HUES48 (cell line): ENCODE results near the gene SPOP.
"Not testable (repeated sequence)": the region's sequence is repeated elsewhere in the genome, so short reads cannot be mapped to it uniquely, and the experiment has no call there.

Source experiments
- H3K27ac ChIP-seq: one replicate; pipeline ENCODE4 v1.7.0; 2013; ENCODE audit warnings: low read depth, low read length, inconsistent platforms
- H3K27me3 ChIP-seq: 2 replicates; pipeline ENCODE4 v1.6.1; 2013; ENCODE audit warnings: mild to moderate bottlenecking, low read length; ENCODE audit not compliant: control insufficient read depth, insufficient read depth
- H3K36me3 ChIP-seq: 2 replicates; pipeline ENCODE4 v1.6.1; 2013; ENCODE audit warnings: low read length; ENCODE audit not compliant: control insufficient read depth, insufficient read depth
- H3K4me1 ChIP-seq: 2 replicates; pipeline ENCODE4 v1.6.1; 2013; ENCODE audit warnings: mild to moderate bottlenecking, low read length; ENCODE audit not compliant: control insufficient read depth, insufficient read depth
- H3K4me3 ChIP-seq: 2 replicates; pipeline ENCODE4 v1.5.1; 2013; ENCODE audit warnings: mild to moderate bottlenecking, low read depth, low read length
- H3K9ac ChIP-seq: 2 replicates; pipeline ENCODE4 v1.6.1; 2013; ENCODE audit warnings: mild to moderate bottlenecking, low read depth, low read length, moderate library complexity
- H3K9me3 ChIP-seq: 2 replicates; pipeline ENCODE4 v1.6.1; 2013; ENCODE audit warnings: low read length; ENCODE audit not compliant: control insufficient read depth, insufficient read depth

Gene SPOP

DNA sequence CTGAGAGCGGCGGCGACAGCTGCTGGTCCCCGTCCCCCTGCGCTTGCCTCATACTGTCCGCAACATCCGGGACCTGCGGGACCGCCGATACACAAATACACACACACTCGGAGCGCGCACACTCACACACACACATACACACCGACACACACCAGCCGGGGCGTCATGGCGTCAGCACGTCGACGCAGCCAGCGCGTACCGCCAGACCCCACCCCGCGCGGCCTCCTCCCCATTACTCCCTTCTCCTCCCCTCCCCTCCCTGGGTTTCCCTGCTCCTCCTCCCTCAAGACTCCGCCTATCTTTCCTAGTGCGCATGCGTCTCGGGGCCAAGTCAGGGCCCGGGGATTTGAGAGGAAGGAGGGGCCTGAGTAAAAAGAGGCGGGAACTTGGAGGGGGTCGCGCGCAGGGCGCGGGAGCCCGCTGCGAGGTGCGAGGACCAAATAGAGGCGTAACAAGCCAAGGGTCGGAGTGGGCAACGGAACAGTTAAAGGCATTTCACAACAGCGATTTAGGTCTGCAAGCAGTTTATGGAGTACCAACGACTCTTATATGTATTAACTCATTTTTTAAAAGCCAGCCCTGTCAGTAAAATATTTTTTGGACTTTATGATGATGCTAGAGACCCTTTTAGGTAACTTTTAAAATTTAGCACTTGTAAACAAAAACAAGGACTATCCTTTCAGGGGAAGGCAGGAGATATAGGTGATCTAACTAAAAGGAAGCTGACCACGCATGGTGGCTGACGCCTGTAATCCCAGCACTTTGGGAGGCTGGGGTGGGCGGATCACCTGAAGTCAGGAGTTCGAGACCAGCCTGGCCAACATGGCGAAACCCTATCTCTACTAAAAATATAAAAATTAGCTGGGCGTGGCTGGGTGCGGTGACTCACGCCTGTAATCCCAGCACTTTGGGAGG is at the start of gene SPOP:
Gene SPOP (minus strand): TSS at position 165 of the 915 bp plus-strand sequence. CDS start 55,287 bp downstream, outside the sequence.
- H3K36me3 ChIP-seq: peaks cover 7% of the 10 kb centered on the region
- no peaks in the 10 kb centered on the region for H3K27me3 ChIP-seq
- H3K27ac ChIP-seq: peak within 1 kb of the TSS; percentile 95

GRCh38 chr17:49727380-49727779 is 49.5 kb upstream of the SPOP start:
- no peak overlapping the region for H3K27ac ChIP-seq
- no peaks in the 10 kb centered on the region for H3K27me3 ChIP-seq
- no peak overlapping the region for H3K4me3 ChIP-seq
- no peaks in the 10 kb centered on the region for H3K9me3 ChIP-seq
- no peaks in the 10 kb centered on the region for H3K4me1 ChIP-seq
- H3K36me3 ChIP-seq: peaks cover 4% of the 10 kb centered on the region; the same call in 1 of the 2 replicates
- H3K9ac ChIP-seq: no peak overlapping the region

More for the DNA sequence above, at the start of gene SPOP:
- Histone ChIP-seq H3K4me1 (peaks cover 12% of the 10 kb centered on the region; the same call in 1 of the 2 replicates), H3K9ac (peak within 1 kb of the TSS; percentile 61), H3K4me3 (peak within 1 kb of the TSS; percentile 88), H3K9me3 (peaks cover 4% of the 10 kb centered on the region; the same call in 1 of the 2 replicates)

DNA sequence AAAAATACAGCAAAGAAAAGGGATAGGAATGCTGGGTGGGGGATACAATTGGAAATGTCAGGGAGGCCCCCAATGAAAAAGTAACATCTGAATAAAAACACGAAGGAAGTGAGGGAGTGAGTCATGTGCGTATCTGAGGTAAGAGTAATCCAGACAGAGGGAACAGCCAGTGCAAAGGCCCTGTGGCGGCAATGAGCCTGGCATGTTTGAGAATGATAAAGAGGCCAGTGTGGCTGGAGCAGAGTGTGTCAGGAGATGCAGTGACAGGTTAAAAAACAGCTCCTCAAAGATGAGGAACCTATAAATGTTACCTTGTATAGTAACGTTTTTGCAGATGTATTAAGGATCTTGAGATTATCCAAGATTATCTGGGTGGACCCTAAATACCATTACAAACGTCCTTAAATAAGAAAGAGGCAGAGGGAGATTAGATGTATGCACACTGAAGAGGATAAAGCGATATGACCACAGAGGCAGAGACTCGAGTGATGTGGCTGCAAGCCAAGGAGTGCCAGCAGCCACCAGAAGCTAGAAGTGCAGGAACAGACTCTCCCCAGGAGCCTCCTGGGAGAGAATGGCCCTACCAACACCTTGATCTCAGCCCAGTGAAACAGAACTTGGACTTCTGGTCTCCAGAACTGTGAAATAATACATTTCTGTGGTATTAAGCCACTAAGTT is 47.7 kb upstream of the SPOP start:
- Histone ChIP-seq H3K9ac (no peak overlapping the region), H3K4me1 (no peaks in the 10 kb centered on the region), H3K27me3 (no peaks in the 10 kb centered on the region), H3K4me3 (no peak overlapping the region), H3K27ac (no peak overlapping the region), H3K36me3 (peaks cover 17% of the 10 kb centered on the region), H3K9me3 (no peaks in the 10 kb centered on the region)

DNA sequence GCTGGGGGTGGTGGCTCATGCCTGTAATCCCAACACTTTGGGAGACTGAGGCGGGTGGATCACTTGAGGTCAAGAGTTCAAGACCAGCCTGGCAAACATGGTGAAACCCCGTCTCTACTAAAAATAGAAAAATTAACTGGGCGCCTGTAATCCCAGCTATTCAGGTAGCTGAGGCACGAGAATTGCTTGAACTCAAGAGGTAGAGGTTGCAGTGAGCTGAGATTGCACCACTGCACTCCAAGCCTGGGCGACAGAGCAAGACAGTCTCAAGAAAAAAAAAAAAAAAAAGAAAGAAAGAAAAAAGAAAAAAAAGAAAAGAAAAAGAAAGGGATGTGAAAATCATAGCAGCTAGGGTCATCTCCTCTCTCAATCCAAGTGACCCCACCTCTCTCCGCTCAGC is 46.7 kb upstream of the SPOP start:
- not testable (repeated sequence) for H3K9ac ChIP-seq, H3K4me3 ChIP-seq, H3K4me1 ChIP-seq, H3K27ac ChIP-seq, H3K9me3 ChIP-seq, H3K27me3 ChIP-seq
- H3K36me3 ChIP-seq: peaks cover 26% of the 10 kb centered on the region

DNA sequence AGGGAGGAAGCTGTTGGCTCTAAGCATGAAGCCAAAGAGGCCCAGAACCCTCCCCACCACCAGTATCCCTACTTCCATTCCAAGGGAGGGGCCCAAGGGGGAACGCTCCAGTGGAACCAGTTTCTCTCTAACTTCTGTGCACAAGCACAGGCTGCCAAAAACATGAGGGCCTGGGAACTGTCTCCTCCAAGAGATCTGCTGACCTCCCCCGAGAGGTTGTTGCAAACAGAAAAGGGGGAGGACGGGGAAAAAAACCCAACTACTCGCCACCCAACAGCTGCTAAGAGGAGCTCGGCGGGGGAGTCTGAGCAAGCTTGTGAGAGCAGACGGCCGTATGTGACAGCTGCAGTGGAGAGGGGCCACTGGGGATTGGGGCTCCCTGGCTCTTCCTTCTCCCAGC is 45.5 kb upstream of the SPOP start:
- no peaks in the 10 kb centered on the region for H3K4me1 ChIP-seq
- H3K36me3 ChIP-seq: peaks cover 31% of the 10 kb centered on the region
- H3K27ac ChIP-seq: no peak overlapping the region
- no peak overlapping the region for H3K9ac ChIP-seq
- H3K9me3 ChIP-seq: no peaks in the 10 kb centered on the region
- no peaks in the 10 kb centered on the region for H3K27me3 ChIP-seq
- H3K4me3 ChIP-seq: no peak overlapping the region

GRCh38 chr17:49722066-49722465 is 44.2 kb upstream of the SPOP start:
- no peak overlapping the region for H3K4me3 ChIP-seq
- H3K27ac ChIP-seq: no peak overlapping the region
- no peaks in the 10 kb centered on the region for H3K27me3 ChIP-seq
- H3K9me3 ChIP-seq: no peaks in the 10 kb centered on the region
- H3K36me3 ChIP-seq: peaks cover 43% of the 10 kb centered on the region
- no peaks in the 10 kb centered on the region for H3K4me1 ChIP-seq
- no peak overlapping the region for H3K9ac ChIP-seq

DNA sequence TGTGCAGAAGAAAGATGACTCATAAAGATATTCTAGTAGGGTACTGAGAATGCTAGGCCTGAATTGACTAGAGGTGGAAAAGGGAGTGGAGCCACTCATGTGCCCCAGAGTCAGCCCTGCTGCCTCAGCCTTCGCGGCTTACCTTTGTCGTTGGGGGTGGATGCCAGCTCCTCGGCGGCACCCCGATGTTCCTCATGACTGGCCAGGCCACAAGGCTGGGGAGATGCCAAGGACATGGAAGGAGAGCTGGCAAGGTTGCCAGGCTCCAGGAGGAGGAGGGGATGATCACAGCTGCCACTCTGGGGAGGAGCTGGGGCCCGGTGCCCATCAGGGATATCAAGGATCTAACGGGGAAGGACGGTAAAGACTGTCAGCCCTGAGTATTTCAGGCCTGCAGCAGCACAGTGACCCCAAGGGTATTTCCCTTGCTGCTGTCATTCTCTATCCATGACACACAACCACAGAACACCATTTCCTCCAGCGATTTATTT is 39.5 kb upstream of the SPOP start:
- Histone ChIP-seq H3K36me3 (peaks cover 78% of the 10 kb centered on the region), H3K4me3 (no peak overlapping the region), H3K27me3 (no peaks in the 10 kb centered on the region), H3K4me1 (no peaks in the 10 kb centered on the region), H3K9ac (no peak overlapping the region), H3K9me3 (no peaks in the 10 kb centered on the region), H3K27ac (no peak overlapping the region)

DNA sequence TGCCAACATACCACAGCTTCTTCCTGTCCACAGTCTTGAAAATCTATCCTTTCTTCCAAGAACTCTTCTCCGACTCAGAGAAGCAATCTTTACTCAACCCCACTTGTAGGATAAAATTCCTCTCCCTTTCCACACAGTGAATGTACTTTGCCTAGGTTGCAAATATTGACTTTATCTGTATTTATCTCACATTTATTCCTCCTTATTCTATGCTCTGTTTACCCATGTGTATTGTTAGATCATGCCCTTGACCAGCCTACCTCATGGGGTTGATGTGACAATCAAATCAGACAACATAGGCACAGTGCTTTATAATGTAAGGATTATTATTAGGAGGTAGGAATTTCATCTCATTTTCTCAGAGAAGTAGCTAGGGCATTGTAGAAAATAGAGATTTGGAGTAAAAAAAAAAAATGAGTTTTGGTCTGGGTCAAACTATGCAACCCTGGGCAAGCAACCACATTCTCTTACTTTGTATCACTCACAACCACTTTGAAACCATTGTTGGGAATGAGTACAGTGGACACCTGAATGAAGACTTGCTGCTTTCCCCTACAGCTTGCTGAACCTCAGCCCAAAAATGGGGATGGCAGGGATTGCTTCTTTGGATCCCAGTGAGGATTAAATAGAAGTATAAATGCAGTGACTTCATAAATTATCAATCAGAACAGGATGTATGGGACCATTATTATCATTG is 38.9 kb upstream of the SPOP start:
- Histone ChIP-seq H3K36me3 (peaks cover 76% of the 10 kb centered on the region), H3K9me3 (no peaks in the 10 kb centered on the region), H3K4me3 (no peak overlapping the region), H3K9ac (no peak overlapping the region), H3K27me3 (no peaks in the 10 kb centered on the region), H3K27ac (no peak overlapping the region), H3K4me1 (no peaks in the 10 kb centered on the region)

DNA sequence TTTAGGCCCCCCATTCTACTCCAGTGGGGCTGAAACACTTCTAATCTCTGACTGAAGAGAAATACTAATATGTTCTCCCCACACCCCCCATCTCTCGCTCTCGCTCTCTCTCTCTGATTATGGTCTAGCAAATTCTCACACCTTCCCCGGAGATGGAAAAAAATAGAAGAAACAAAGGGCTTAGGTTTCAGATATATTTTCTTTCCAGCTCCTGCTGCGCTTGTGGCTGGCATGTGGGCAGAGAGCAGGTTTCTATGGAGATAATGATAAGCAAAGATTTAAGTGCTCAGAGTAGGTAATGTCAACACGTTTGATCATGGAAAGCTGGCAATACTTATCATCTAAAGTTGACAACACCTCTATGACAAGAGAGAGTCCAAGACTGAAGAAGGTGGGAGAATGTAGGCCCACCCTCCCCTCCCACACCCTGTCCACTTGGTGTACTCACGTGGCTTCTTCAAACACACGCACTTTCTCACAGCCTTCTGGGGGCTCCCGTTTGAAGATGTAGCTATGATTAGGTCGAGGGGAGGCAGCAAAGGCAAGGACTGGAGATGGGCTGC is 37.9 kb upstream of the SPOP start:
- Histone ChIP-seq H3K4me1 (no peaks in the 10 kb centered on the region), H3K9me3 (no peaks in the 10 kb centered on the region), H3K9ac (no peak overlapping the region), H3K4me3 (no peak overlapping the region), H3K36me3 (peaks cover 72% of the 10 kb centered on the region), H3K27ac (no peak overlapping the region), H3K27me3 (no peaks in the 10 kb centered on the region)

- H3K4me1 ChIP-seq: no peaks in the 10 kb centered on the region
- peaks cover 69% of the 10 kb centered on the region for H3K36me3 ChIP-seq
- no peaks in the 10 kb centered on the region for H3K27me3 ChIP-seq
- H3K4me3 ChIP-seq: no peak overlapping the region
- H3K27ac ChIP-seq: no peak overlapping the region
- H3K9me3 ChIP-seq: no peaks in the 10 kb centered on the region
- no peak overlapping the region for H3K9ac ChIP-seq
These were observed 37.3 kb upstream of the SPOP start for GRCh38 chr17:49715216-49715615.
